Upper lobe of right lung (tissue), 1 donor: Measurements from ENCODE around the gene ISYNA1. TPM values are rescaled to one million over a fixed set of nuclear protein-coding genes. Genes with fewer than 3 reads are reported as not detected.

Experiments
- ATAC-seq: fragments of 200-7000 bp; cut with Tn5 transposase; one replicate; pipeline ENCODE4 v1.9.1; 2020; ENCODE audit warnings: mild to moderate bottlenecking, moderate library complexity
- DNase-seq: peaks from one replicate; pipeline ENCODE4 v3.0.0-alpha.2; 2020
- H3K27ac ChIP-seq: fragments of 200-600 bp; one replicate; pipeline ENCODE4 v1.8.0; 2022
- H3K27me3 ChIP-seq: fragments of 200-600 bp; one replicate; pipeline ENCODE4 v1.8.0; 2022; ENCODE audit warnings: mild to moderate bottlenecking
- H3K36me3 ChIP-seq: fragments of 200-600 bp; one replicate; pipeline ENCODE4 v1.8.0; 2022
- H3K4me1 ChIP-seq: fragments of 200-600 bp; one replicate; pipeline ENCODE4 v1.8.0; 2022
- H3K4me3 ChIP-seq: fragments of 200-600 bp; one replicate; pipeline ENCODE4 v1.8.0; 2022; ENCODE audit warnings: mild to moderate bottlenecking
- H3K9me3 ChIP-seq: fragments of 200-600 bp; one replicate; pipeline ENCODE4 v1.8.0; 2022
- CTCF ChIP-seq: fragments of 200-600 bp; IDR thresholded peaks from one replicate; pipeline ENCODE4 v1.8.0; 2022; ENCODE audit warnings: antibody characterized with exemption
- intact Hi-C: fragments of 100-400 bp; cut with DNase I; formaldehyde crosslinking; loops from one replicate; pipeline ENCODE4 v1.11.0; 2022
- total RNA-seq: library from RNA; stranded (reverse); fragmentation: NEBNext Ultra II Directional; extraction: Animal tissue kit (Norgen Biotek cat#: 25700); gene quantifications from one replicate; pipeline ENCODE4 v1.2.1, GENCODE V29; 2021
- donor health status: DM: no; HTN: yes; CAD: no; lungs with severe emphysema.

The ISYNA1 gene
- total RNA-seq, 1 donor from 2014 or later: 34.6 TPM

- ATAC-seq (no peak), DNase-seq (no peak)
- TF ChIP-seq CTCF: no peak
- Histone ChIP-seq H3K27me3 (no peaks in the 10 kb centered on the region), H3K36me3 (peaks cover 13% of the 10 kb centered on the region), H3K4me1 (peaks cover 47% of the 10 kb centered on the region), H3K4me3 (no peak overlapping the region), H3K27ac (peak overlapping the region; percentile 24), H3K9me3 (no peaks in the 10 kb centered on the region)
- intact Hi-C loops: no loop called here
Observed at GRCh38 chr19:18470787-18471186, 32.9 kb upstream of the ISYNA1 start.

GRCh38 chr19:18469069-18469846 lies 31.3 kb upstream of the ISYNA1 start:
- no peaks in the 10 kb centered on the region for H3K9me3 ChIP-seq
- no peak overlapping the region for H3K4me3 ChIP-seq
- no peaks in the 10 kb centered on the region for H3K27me3 ChIP-seq
- ATAC-seq (peak; percentile 68), DNase-seq (peak; percentile 82)
- H3K36me3 ChIP-seq: peaks cover 25% of the 10 kb centered on the region
- TF ChIP-seq CTCF: peak; percentile 83
- peaks cover 47% of the 10 kb centered on the region for H3K4me1 ChIP-seq
- intact Hi-C loops: loop anchor here (10.0 kb wide), 1 partner anchor 96 kb away; no protein-coding TSS in a partner anchor
- H3K27ac ChIP-seq: no peak overlapping the region

GRCh38 chr19:18468517-18468916 lies 30.6 kb upstream of the ISYNA1 start:
- DNase-seq: no peak
- intact Hi-C loops: loop anchor here (10.0 kb wide), 1 partner anchor 96 kb away; no protein-coding TSS in a partner anchor
- H3K9me3 ChIP-seq: no peaks in the 10 kb centered on the region
- H3K27me3 ChIP-seq: no peaks in the 10 kb centered on the region
- H3K4me3 ChIP-seq: no peak overlapping the region
- H3K27ac ChIP-seq: no peak overlapping the region
- H3K36me3 ChIP-seq: peaks cover 25% of the 10 kb centered on the region
- H3K4me1 ChIP-seq: peaks cover 46% of the 10 kb centered on the region
- TF ChIP-seq CTCF: no peak
- no peak for ATAC-seq

GRCh38 chr19:18467978-18468377 lies 30.0 kb upstream of the ISYNA1 start:
- H3K27ac ChIP-seq: no peak overlapping the region
- TF ChIP-seq CTCF: no peak
- ATAC-seq (no peak), DNase-seq (no peak)
- H3K27me3 ChIP-seq: no peaks in the 10 kb centered on the region
- intact Hi-C loops: loop anchor here (10.0 kb wide), 1 partner anchor 97 kb away; no protein-coding TSS in a partner anchor
- peaks cover 41% of the 10 kb centered on the region for H3K4me1 ChIP-seq
- no peak overlapping the region for H3K4me3 ChIP-seq
- H3K36me3 ChIP-seq: peaks cover 25% of the 10 kb centered on the region
- H3K9me3 ChIP-seq: no peaks in the 10 kb centered on the region

- H3K27me3 ChIP-seq: no peaks in the 10 kb centered on the region
- peaks cover 39% of the 10 kb centered on the region for H3K4me1 ChIP-seq
- peaks cover 17% of the 10 kb centered on the region for H3K36me3 ChIP-seq
- peak overlapping the region; percentile 24 for H3K27ac ChIP-seq
- no peak for TF ChIP-seq CTCF
- H3K9me3 ChIP-seq: no peaks in the 10 kb centered on the region
- no peak overlapping the region for H3K4me3 ChIP-seq
- intact Hi-C loops: loop anchor here (10.0 kb wide), 1 partner anchor 98 kb away; no protein-coding TSS in a partner anchor
- DNase-seq (no peak), ATAC-seq (no peak)
Observed at GRCh38 chr19:18466354-18466753, 28.4 kb upstream of the ISYNA1 start.
